Measurements from ENCODE around the gene FAM3C. TPM values are rescaled to one million over a fixed set of nuclear protein-coding genes. Genes with fewer than 3 reads are reported as not detected.

Gene FAM3C
- total and polyA plus RNA-seq, 2 of the 8 experiments (the other 6 are each of a cell fraction or from before 2014, with no cell fraction given): 27.0 to 77.7 TPM

GRCh38 chr7:121344093-121344492 lies 52.0 kb downstream of the FAM3C start (continued):
- TF ChIP-seq CHD7 (IDR thresholded peaks at IDR 0.05; ENCODE audit: insufficient replicate concordance, low read length) (no peak), BCL11A (IDR thresholded peaks at IDR 0.05; ENCODE audit: low read depth in 2 of 2, low read length in 2 of 2) (no peak), HDAC6 (IDR thresholded peaks at IDR 0.05; ENCODE audit: low read depth, low read length) (no peak), RAD21 (IDR thresholded peaks at IDR 0.05 in 1 of 2, conservative IDR thresholded peaks at IDR 0.05 in 1 of 2; ENCODE audit: low read depth in 2 of 2, low read length in 2 of 2) (no peak), ASH2L (IDR thresholded peaks at IDR 0.05; ENCODE audit: low read length) (no peak), POLR2AphosphoS5 (IDR thresholded peaks at IDR 0.05; ENCODE audit: low read depth, low read length) (no peak), CHD1 (IDR thresholded peaks at IDR 0.05; ENCODE audit: low read depth, low read length) (no peak), TAF7 (optimal IDR thresholded peaks at IDR 0.05; ENCODE audit: borderline replicate concordance, low read depth, low read length) (no peak), ZNF274 (IDR thresholded peaks at IDR 0.05; ENCODE audit: borderline replicate concordance, extremely low read depth, low read length) (no peak), SRF (IDR thresholded peaks at IDR 0.05; ENCODE audit: low read depth, low read length) (no peak), SAP30 (IDR thresholded peaks at IDR 0.05; ENCODE audit: insufficient read depth, insufficient replicate concordance, low read length) (no peak), TEAD4 (IDR thresholded peaks at IDR 0.05; ENCODE audit: low read depth, low read length) (no peak), SIRT6 (IDR thresholded peaks at IDR 0.05; ENCODE audit: low read length) (no peak)
